Keratinocyte (primary cell): Measurements from ENCODE around the gene GYS1. TPM values are rescaled to one million over a fixed set of nuclear protein-coding genes. Genes with fewer than 3 reads are reported as not detected.

ENCODE experiments used
- DNase-seq: peaks from one replicate; pipeline ENCODE4 v3.0.0-alpha.2; 2011; ENCODE audit warnings: low read depth, missing footprints, low spot score
- FAIRE-seq: peaks from 2 replicates; lab custom pipeline; 2011; peaks lifted over from hg19 to GRCh38; lab: Jason Lieb, UNC
- H2AFZ ChIP-seq: 2 replicates; pipeline ENCODE4 v1.6.0; 2012; ENCODE audit warnings: low read length, control low read depth, inconsistent platforms; ENCODE audit not compliant: control insufficient read depth
- H3K27ac ChIP-seq: 2 replicates; pipeline ENCODE4 v1.5.1; 2011; ENCODE audit warnings: low read length; ENCODE audit not compliant: control insufficient read depth, insufficient read depth
- H3K27me3 ChIP-seq: 3 replicates; pipeline ENCODE4 v1.6.0; 2011; ENCODE audit warnings: low read length; ENCODE audit not compliant: control insufficient read depth, insufficient read depth; ENCODE audit errors: extremely low read depth
- H3K36me3 ChIP-seq, 2 experiments: 2 replicates in 1 of 2; 3 replicates in 1 of 2; pipeline ENCODE4 v1.5.1; 2011; ENCODE audit warnings: low read length in 2 of 2, mild to moderate bottlenecking in 1 of 2; ENCODE audit not compliant: control insufficient read depth in 2 of 2, insufficient read depth in 2 of 2; ENCODE audit errors: extremely low read depth in 1 of 2
- H3K4me1 ChIP-seq: 3 replicates; pipeline ENCODE4 v1.5.1; 2011; ENCODE audit warnings: low read length; ENCODE audit not compliant: control insufficient read depth, insufficient read depth; ENCODE audit errors: extremely low read depth
- H3K4me2 ChIP-seq: 3 replicates; pipeline ENCODE4 v1.6.0; 2011; ENCODE audit warnings: low read depth, low read length; ENCODE audit not compliant: control insufficient read depth, insufficient read depth; ENCODE audit errors: extremely low read depth
- H3K4me3 ChIP-seq, 3 experiments: fragments of 200-600 bp in 1 of 3; sonication (generic) in 1 of 3; 2 replicates in 2 of 3; 3 replicates in 1 of 3; pipeline ENCODE4 v1.5.1; 2011 to 2016; ENCODE audit warnings: low read length in 3 of 3, mild to moderate bottlenecking in 3 of 3, control low read depth in 2 of 3, inconsistent platforms in 1 of 3, low read depth in 1 of 3, mixed read lengths in 1 of 3, mixed run types in 1 of 3, moderate library complexity in 1 of 3; ENCODE audit not compliant: control insufficient read depth in 2 of 3, insufficient read depth in 2 of 3; ENCODE audit errors: extremely low read depth in 1 of 3
- H3K79me2 ChIP-seq: 2 replicates; pipeline ENCODE4 v1.6.0; 2012; ENCODE audit warnings: low read length; ENCODE audit not compliant: control insufficient read depth, insufficient read depth
- H3K9ac ChIP-seq: 3 replicates; pipeline ENCODE4 v1.6.0; 2011; ENCODE audit warnings: low read length; ENCODE audit not compliant: control insufficient read depth, insufficient read depth; ENCODE audit errors: extremely low read depth
- H3K9me1 ChIP-seq: 3 replicates; pipeline ENCODE4 v1.6.0; 2011; ENCODE audit warnings: low read length; ENCODE audit not compliant: control insufficient read depth, insufficient read depth; ENCODE audit errors: extremely low read depth
- H3K9me3 ChIP-seq: 2 replicates; pipeline ENCODE4 v1.5.1; 2012; ENCODE audit warnings: low read depth, low read length; ENCODE audit not compliant: control insufficient read depth
- H4K20me1 ChIP-seq: 3 replicates; pipeline ENCODE4 v1.6.0; 2011; ENCODE audit warnings: low read length; ENCODE audit not compliant: control insufficient read depth, insufficient read depth; ENCODE audit errors: extremely low read depth
- EZH2 ChIP-seq: IDR thresholded peaks from one replicate; pipeline ENCODE4 v1.6.1; 2012; ENCODE audit warnings: inconsistent platforms, mild to moderate bottlenecking, low read length, moderate library complexity
- dilution Hi-C: fragments of 300-500 bp; cut with MboI; formaldehyde crosslinking; loops from one replicate; pipeline ENCODE4 v1.7.0; 2020; ENCODE audit warnings: low sequenced_read_pairs; ENCODE audit not compliant: extremely low pct_ligation_motif_present
- polyA plus RNA-seq, 5 experiments: library from polyadenylated mRNA; depleted of rRNA in 3 of 5; stranded (reverse) in 3 of 5; stranded (forward) in 1 of 5; unstranded in 1 of 5; fragments of >200 nt; gene quantifications; 1 replicate in 1 of 5; 2 replicates in 3 of 5; 3 replicates in 1 of 5; pipeline versions ENCODE4 v1.2.1 to v1.2.3, GENCODE V29; 2011 to 2012; ENCODE audit warnings: missing spikeins in 2 of 5, low read depth in 1 of 5, low replicate concordance in 1 of 5
- TF ChIP-seq, protein P1 (sequence below), 3 experiments: IDR thresholded peaks in 1 of 3; conservative IDR thresholded peaks in 1 of 3; optimal IDR thresholded peaks in 1 of 3; 2 replicates in 2 of 3; 3 replicates in 1 of 3; pipeline versions ENCODE3 to v1.5.1; 2011; ENCODE audit warnings: low read length in 3 of 3, mild to moderate bottlenecking in 3 of 3, moderate library complexity in 2 of 3, control low read depth in 1 of 3, inconsistent platforms in 1 of 3; ENCODE audit not compliant: insufficient read depth in 2 of 3; ENCODE audit errors: extremely low read depth in 1 of 3

Gene GYS1
- polyA plus RNA-seq, 1 donor (not counting 4 experiments of a cell fraction or from before 2014, with no cell fraction given) = 46.5 TPM

DNA sequence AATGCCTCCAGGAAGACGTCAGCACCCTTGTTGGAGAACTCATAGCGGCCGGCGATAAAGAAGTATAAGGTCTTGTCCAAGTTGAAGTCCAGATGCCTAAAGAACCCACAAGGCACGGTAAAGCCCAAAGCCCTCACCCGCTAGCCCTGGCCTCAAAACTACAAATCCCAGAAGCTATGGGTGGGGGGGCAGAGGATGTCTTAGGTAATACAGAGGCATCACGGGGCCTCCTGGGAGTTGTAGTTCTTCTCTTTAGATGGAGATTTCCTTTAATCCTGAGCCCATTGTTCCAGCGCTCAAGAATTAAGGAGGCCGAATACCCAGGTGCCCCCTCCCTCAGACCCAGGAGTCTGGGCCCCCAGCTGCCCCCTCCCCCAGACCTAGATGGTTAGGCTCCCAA lies 10.8 kb downstream of the GYS1 start:
- DNase-seq = no peak
- Histone ChIP-seq H3K9me3 (no peaks in the 10 kb centered on the region), H3K4me1 (peaks cover 16% of the 10 kb centered on the region), H3K79me2 (peaks cover 3% of the 10 kb centered on the region), H3K4me3 (no peak overlapping the region), H3K27me3 (no peaks in the 10 kb centered on the region), H3K4me2 (no peak overlapping the region), H3K9me1 (no peaks in the 10 kb centered on the region), H4K20me1 (no peaks in the 10 kb centered on the region), H3K36me3 (peaks cover 39 to 41% of the 10 kb centered on the region in 2 experiments), H3K9ac (no peak overlapping the region), H2AFZ (no peak overlapping the region), H3K27ac (no peak overlapping the region)
- dilution Hi-C loops = no loop called here
- no peak for FAIRE-seq
- TF ChIP-seq, protein P1, sequence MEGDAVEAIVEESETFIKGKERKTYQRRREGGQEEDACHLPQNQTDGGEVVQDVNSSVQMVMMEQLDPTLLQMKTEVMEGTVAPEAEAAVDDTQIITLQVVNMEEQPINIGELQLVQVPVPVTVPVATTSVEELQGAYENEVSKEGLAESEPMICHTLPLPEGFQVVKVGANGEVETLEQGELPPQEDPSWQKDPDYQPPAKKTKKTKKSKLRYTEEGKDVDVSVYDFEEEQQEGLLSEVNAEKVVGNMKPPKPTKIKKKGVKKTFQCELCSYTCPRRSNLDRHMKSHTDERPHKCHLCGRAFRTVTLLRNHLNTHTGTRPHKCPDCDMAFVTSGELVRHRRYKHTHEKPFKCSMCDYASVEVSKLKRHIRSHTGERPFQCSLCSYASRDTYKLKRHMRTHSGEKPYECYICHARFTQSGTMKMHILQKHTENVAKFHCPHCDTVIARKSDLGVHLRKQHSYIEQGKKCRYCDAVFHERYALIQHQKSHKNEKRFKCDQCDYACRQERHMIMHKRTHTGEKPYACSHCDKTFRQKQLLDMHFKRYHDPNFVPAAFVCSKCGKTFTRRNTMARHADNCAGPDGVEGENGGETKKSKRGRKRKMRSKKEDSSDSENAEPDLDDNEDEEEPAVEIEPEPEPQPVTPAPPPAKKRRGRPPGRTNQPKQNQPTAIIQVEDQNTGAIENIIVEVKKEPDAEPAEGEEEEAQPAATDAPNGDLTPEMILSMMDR (optimal IDR thresholded peaks at IDR 0.05 in 1 of 3, IDR thresholded peaks at IDR 0.05 in 1 of 3, conservative IDR thresholded peaks at IDR 0.05 in 1 of 3; ENCODE audit: extremely low read depth in 1 of 3, insufficient read depth in 2 of 3, low read length in 3 of 3) = no peak
- no peak for TF ChIP-seq EZH2

DNA sequence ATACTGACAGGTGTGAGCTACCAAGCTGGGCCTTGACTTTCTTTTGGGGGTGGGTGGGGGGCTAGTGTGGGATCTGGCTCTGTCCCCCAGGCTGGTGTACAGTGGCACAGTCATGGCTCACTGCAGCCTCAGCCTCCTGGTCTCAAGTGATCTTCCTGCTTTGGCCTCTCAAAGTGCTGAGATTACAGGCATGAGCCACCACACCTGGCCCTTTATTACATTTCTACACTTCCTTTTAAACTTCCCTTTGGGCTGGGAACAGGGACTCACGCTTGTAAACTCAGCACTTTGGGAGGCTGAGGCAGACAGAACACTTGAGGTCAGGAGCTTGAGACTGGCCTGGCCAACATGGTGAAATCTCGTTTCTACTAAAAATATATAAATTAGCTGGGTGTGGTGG lies 16.0 kb downstream of the GYS1 start:
- TF ChIP-seq, protein P1 (optimal IDR thresholded peaks at IDR 0.05 in 1 of 3, IDR thresholded peaks at IDR 0.05 in 1 of 3, conservative IDR thresholded peaks at IDR 0.05 in 1 of 3; ENCODE audit: extremely low read depth in 1 of 3, insufficient read depth in 2 of 3, low read length in 3 of 3) = no peak
- TF ChIP-seq EZH2 = no peak
- Histone ChIP-seq H3K9me1 (no peaks in the 10 kb centered on the region), H2AFZ (no peak overlapping the region), H3K4me1 (peaks cover 16% of the 10 kb centered on the region), H3K79me2 (no peaks in the 10 kb centered on the region), H3K27ac (no peak overlapping the region), H3K27me3 (no peaks in the 10 kb centered on the region), H3K4me2 (no peak overlapping the region), H3K9ac (no peak overlapping the region), H3K9me3 (no peaks in the 10 kb centered on the region), H3K4me3 (no peak overlapping the region), H3K36me3 (peaks cover 28 to 30% of the 10 kb centered on the region in 2 experiments), H4K20me1 (no peaks in the 10 kb centered on the region)
- dilution Hi-C loops = no loop called here
- FAIRE-seq (no peak), DNase-seq (no peak)
